Measurements from ENCODE around the gene KRT76.

Gene KRT76

DNA sequence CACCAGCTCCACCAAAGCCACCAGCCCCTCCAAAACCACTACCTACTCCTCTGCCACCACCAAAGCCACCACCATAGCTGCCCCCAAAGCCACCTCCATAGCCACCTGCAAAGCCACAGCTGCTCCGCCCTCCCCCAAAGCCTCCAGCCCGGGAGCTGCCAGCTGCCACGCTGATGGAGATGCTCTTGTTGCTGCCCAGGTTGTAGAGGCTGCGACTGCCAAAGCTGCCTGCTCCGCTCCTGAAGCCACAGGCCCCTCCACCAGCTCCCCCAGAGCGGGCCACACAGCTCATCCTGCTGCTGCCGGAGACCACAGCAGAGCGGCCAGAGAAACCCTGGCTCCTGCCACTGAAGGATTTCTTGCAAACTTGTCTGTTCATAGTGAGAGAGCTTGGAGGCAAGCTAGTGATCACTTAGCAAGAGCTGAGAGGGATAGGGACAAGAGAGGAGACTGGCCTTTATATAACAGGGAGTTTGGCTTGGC lies at the start of gene KRT76:
KRT76 (minus strand) TSS at position 433 of the 483 bp plus-strand sequence; CDS start at position 379, 54 bp downstream.
- no peak for DNase-seq

- no peak for DNase-seq
These were observed 48.8 kb upstream of the KRT76 start for GRCh38 chr12:52825961-52826360.

DNA sequence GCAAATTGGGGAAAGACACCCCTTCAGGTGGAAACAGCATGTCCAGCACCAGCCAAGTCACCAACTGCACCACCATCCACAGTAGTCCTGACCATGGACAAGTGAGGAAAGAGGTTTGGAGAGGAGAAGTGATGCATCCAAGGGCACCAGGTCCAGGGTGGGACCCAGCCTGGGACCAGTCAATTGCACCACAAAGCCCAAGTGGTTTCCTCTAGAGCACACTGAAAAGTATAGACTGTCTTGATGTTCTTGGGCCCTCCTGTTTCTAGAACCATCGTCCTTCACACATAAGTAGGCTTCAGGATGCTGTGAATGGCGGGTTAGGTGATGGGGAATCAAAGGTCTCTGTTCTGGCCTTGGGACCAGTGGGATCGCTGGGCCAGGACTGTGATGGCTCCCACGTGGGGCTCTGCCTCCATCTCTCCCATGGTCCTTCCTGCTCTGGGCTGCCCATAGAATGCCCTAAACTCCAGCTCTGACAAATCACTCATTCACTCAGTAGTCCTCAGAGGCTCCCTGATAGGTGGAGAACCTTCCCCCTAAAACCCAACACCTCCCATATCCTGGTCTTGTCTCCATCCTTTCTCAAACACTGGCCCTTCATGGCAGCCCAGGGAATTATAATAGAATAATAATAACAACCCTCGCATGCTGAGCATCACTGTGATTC lies 47.7 kb upstream of the KRT76 start:
- no peak for DNase-seq

DNA sequence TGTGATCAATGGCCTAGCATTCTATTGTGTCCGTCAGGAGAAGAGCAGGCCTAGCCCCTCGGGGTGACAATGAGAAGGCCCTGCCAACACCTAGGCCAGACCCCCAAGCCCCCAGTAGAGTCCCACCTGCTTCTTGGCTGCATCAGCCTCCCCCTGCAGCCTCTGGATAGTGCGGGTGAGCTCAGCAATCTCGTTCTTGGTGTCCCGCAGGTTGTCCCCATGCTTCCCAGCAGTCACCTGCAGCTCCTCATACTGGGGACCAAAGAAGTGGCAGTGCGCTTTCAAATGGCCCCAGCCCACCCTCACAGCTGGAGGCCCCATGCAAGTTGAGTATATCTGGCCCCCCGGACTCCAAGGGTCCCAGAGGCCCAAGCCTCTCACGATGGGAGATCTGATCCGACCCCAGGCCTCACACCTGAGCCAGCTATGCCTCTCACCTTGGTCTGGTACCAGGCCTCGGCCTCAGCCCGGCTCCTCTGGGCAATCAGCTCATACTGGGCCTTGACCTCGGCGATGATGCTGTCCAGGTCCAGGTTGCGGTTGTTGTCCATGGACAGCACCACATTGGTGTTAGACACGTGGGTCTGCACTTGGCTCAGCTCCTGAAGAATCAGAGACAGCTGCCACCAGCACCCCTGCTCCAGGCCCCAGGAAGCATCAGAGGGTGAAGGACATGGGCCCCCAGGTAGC lies 46.8 kb upstream of the KRT76 start:
- no peak for DNase-seq

DNA sequence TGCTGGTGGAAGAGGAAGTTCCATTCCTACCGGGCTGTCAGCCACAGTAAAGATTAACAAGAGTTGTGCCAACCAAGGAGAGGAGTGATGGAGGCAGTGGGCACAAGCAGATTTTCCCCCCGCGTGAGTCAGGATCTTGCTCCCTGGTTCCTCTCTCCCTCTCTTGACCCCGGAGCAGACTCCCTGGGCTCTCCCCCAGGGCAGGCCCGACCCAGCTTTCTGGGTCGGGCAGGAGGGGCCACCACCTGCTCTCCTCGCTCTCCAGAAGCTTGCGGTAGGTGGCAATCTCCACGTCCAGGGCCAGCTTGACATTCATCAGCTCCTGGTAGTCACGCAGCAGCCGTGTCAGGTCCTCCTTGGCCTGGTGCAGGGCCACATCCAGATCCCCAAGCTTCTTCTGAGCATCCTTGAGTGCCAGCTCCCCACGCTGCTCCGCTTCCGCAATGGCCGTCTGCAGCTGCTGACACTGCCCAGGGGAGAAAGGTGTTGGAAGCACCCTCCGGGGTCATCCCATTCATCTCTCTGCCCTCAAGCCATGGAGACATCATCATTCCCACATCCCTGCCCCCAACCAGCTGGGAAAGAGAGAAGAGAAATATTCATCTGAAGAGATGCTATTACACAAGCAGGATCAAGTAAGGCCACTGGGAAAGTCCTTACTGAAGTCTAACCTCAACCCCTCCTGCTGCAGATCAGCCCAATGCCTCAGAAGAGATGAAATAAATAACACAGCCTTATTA lies 45.8 kb upstream of the KRT76 start:
- no peak for DNase-seq

- no peak for DNase-seq
These were observed 44.9 kb upstream of the KRT76 start for GRCh38 chr12:52821826-52822660.

DNA sequence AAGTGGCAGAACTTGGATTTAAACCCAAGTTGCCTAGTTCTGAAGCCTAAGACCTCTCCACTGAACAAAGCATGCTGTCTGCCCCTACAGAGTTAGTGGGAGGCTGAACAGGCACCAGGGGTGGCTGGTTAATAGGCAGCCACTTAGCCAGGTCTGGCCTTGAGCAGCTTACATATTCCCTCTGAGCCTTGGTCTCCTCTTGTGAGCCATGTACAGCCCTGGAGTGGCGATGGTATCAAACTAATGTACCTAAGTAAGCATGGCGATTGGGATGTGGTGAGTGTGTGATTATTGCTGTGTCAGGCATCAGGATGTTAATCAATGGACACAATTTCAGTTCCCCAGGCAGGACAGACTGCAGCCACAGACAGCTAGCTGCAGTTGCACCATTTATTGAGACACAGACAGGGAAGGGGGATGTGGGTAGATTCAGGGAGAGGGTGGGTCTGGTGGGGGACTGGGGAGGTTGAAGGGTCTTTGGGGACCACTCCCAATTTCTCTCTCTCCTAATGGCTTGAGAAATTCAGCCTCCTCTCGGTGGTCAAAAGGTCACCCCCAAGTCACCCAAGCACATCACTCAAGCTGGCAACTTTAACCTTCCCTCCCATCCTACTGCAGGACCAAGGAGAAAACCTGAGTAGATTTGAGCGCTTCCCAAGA lies 44.1 kb upstream of the KRT76 start:
- DNase-seq, result no peak

DNA sequence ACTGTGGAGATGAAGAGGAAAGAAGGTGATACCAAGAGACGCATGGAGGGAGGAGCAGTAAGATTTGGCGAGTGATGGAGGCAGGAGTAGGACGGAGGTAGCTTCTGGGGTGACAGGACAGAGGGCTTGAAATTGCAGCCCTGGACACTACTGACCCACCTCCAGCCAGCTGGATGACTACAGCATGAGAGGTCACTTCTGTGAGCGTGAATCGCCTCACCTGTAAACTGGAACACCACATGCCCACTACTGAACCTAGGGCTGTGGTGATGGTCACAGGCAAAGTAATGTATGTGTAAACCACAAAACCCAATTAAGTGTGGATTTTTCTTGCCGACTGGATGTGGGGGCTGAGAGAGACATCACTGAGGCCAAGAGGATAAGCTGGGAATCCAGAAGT lies 43.4 kb upstream of the KRT76 start:
- DNase-seq, result no peak

GRCh38 chr12:52819731-52820510 lies 42.8 kb upstream of the KRT76 start:
- no peak for DNase-seq

- no peak for DNase-seq
These were observed 41.8 kb upstream of the KRT76 start for GRCh38 chr12:52818887-52819420.

GRCh38 chr12:52818388-52818787 lies 41.2 kb upstream of the KRT76 start:
- DNase-seq, result no peak

GRCh38 chr12:52817699-52818238 lies 40.6 kb upstream of the KRT76 start:
- DNase-seq, result no peak

- DNase-seq, result no peak
These were observed 40.0 kb upstream of the KRT76 start for GRCh38 chr12:52817003-52817698.

- DNase-seq, result no peak
These were observed 38.8 kb upstream of the KRT76 start for GRCh38 chr12:52815676-52816588.

DNA sequence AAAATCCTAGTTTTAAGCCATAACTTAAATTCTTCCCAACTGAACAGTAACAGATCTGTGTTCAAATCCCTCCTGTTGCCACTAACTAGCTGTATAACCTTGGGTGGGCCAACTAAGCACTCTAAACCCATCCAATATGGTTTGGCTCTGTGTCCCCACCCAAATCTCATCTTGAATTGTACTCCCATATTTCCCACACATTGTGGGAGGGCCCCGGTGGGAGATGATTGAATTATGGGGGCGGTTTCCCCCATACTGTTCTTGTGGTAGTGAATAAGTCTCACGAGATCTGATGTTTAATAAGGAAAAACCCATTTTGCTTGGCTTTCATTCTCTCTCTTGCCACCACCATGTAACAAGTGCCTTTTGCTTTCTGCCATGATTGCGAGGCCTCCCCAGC lies 38.0 kb upstream of the KRT76 start:
- no peak for DNase-seq

DNA sequence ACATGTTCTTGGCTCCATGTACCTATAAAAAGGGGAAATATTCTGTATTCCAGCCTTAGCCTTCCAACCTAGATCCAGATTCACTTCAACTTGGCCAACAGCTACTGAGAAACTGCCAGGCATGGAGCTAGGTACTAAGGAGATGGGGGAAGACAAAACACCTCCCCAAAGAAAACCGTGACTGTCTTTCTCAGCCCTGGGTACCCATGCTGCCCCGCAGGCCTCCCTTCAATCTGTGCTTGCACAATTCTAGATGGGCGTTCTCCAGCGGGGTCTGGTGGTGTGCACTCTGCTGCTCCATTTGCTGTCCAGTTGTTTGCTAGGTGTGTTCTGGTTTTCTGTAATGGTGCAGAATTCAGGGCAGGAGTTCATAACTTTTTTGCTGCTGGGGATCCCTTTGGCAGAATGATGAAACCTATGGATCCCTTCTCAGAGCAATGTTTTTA lies 37.6 kb upstream of the KRT76 start:
- no peak for DNase-seq

DNA sequence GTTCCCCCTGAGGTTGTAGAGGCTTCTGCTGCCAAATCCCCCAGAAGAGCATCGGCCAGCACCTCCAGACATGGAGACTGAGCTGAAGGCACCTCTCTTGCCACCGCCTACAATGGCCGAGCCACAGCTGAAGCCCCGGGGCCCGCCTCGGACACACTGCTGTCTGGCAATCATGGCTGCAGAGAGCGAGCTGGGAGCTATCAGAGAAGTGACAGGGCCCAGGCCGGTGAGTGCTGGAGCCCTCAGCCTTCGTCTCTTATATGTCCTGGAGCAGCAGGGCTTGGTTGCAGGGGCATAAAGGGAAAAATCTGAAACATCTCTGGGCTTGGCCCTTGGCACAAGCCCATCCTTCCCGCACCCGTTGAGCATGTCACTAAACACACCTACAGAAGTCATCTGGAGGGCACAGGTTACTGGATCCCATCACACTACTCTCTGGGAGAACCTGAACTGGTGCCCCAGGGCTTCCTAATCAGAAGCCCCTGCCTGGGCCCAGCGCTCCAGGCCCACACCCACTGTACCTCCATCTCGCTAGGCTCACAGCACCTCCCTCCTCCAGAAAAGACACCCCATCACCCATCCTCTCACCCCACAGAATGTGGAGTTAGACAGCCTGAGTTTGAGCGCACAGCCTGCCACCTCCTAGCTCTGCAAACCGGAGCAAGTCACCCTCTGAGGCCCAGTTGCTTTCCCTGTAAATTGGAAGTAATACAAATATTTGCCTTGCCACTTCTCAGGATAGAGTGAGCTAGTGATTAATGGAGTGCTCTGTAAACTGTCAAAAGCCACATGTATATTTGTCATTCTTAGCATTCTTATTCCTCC lies 37.0 kb upstream of the KRT76 start, which contains the start of gene KRT4:
KRT4 (minus strand) TSS at position 232 of the 825 bp plus-strand sequence; CDS start at position 174, 58 bp downstream.
- no peak for DNase-seq
